HG02571 (cell line): ENCODE data around the gene FAM156B.
"Not testable (repeated sequence)": the region's sequence is repeated elsewhere in the genome, so short reads cannot be mapped to it uniquely, and the experiment has no call there.

ENCODE experiments used
- ATAC-seq: cut with Tn5 transposase; IDR thresholded peaks from one replicate; pipeline ENCODE4 v1.9.1; 2021; ENCODE audit warnings: mild to moderate bottlenecking, moderate library complexity; ENCODE audit not compliant: unreplicated experiment

Gene FAM156B

GRCh38 chrX:52896855-52897709, at the start of gene FAM156B:
Gene FAM156B (plus strand): TSS chrX:52897330. CDS start chrX:52907226, 9,896 bp downstream.
- peak; percentile 74 for ATAC-seq

- ATAC-seq, result no peak
Observed at GRCh38 chrX:52852110-52852860, 44.8 kb upstream of the FAM156B start.

GRCh38 chrX:52856991-52857525, 40.1 kb upstream of the FAM156B start:
- ATAC-seq, result not testable (repeated sequence)

GRCh38 chrX:52865343-52865998, 31.7 kb upstream of the FAM156B start:
- no peak for ATAC-seq

- no peak for ATAC-seq
Observed at GRCh38 chrX:52867610-52868348, 29.4 kb upstream of the FAM156B start, which contains the start of gene XAGE3. Gene XAGE3 (minus strand): TSS chrX:52868083. CDS start chrX:52867133, 950 bp downstream.

GRCh38 chrX:52870046-52870445, 27.1 kb upstream of the FAM156B start:
- no peak for ATAC-seq

GRCh38 chrX:52873825-52874224, 23.3 kb upstream of the FAM156B start:
- not testable (repeated sequence) for ATAC-seq

- ATAC-seq, result no peak
Observed at GRCh38 chrX:52874661-52875060, 22.5 kb upstream of the FAM156B start.

- ATAC-seq, result not testable (repeated sequence)
Observed at GRCh38 chrX:52875436-52875835, 21.7 kb upstream of the FAM156B start.

- ATAC-seq, result not testable (repeated sequence)
Observed at GRCh38 chrX:52876386-52876785, 20.7 kb upstream of the FAM156B start.

GRCh38 chrX:52887459-52887858, 9.7 kb upstream of the FAM156B start:
- not testable (repeated sequence) for ATAC-seq

- not testable (repeated sequence) for ATAC-seq
Observed at GRCh38 chrX:52888090-52888489, 9.0 kb upstream of the FAM156B start.

GRCh38 chrX:52896438-52896837, 692 bp upstream of the FAM156B start:
- ATAC-seq, result peak; percentile 24

- ATAC-seq, result not testable (repeated sequence)
Observed at GRCh38 chrX:52905531-52905930, 8.4 kb downstream of the FAM156B start.

GRCh38 chrX:52906072-52906471, 8.9 kb downstream of the FAM156B start:
- not testable (repeated sequence) for ATAC-seq

- ATAC-seq, result not testable (repeated sequence)
Observed at GRCh38 chrX:52907137-52907536, 10.0 kb downstream of the FAM156B start.

GRCh38 chrX:52907900-52908299, 10.8 kb downstream of the FAM156B start:
- not testable (repeated sequence) for ATAC-seq

GRCh38 chrX:52909313-52909969, 12.3 kb downstream of the FAM156B start:
- not testable (repeated sequence) for ATAC-seq

GRCh38 chrX:52913681-52914080, 16.6 kb downstream of the FAM156B start:
- ATAC-seq, result not testable (repeated sequence)

GRCh38 chrX:52914704-52915103, 17.6 kb downstream of the FAM156B start:
- ATAC-seq, result not testable (repeated sequence)
